Right atrium auricular region (tissue), 2 donors: Measurements from ENCODE around the gene KLC3. TPM values are rescaled to one million over a fixed set of nuclear protein-coding genes. Genes with fewer than 3 reads are reported as not detected.

ENCODE experiments used
- DNase-seq: peaks from one replicate; pipeline ENCODE4 v3.0.0-alpha.2; 2019; ENCODE audit warnings: low spot score
- H3K27ac ChIP-seq, 2 donors: fragments of 200-600 bp; sonication (generic); 1 replicate in 1 of 2; 2 replicates in 1 of 2; pipeline ENCODE4 v1.5.1; 2016 to 2019
- H3K27me3 ChIP-seq, 2 donors: fragments of 200-600 bp; sonication (generic); one replicate each; pipeline versions ENCODE4 v1.5.1 to v1.6.0; 2017 to 2019
- H3K36me3 ChIP-seq: fragments of 200-600 bp; sonication (generic); one replicate; pipeline ENCODE4 v1.5.1; 2016
- H3K4me1 ChIP-seq, 2 donors: fragments of 200-600 bp; sonication (generic); one replicate each; pipeline versions ENCODE4 v1.5.1 to v1.6.0; 2017 to 2019
- H3K4me3 ChIP-seq, 2 donors: fragments of 200-600 bp; sonication (generic); 1 replicate in 1 of 2; 2 replicates in 1 of 2; pipeline ENCODE4 v1.5.1; 2017 to 2019; ENCODE audit warnings: mild to moderate bottlenecking in 1 of 2, moderate library complexity in 1 of 2
- H3K9me3 ChIP-seq, 2 donors: fragments of 200-600 bp; sonication (generic); one replicate each; pipeline ENCODE4 v1.5.1; 2019
- CTCF ChIP-seq, 2 donors: fragments of 200-600 bp; sonication (generic); IDR thresholded peaks; one replicate each; pipeline ENCODE4 v1.5.1; 2019; ENCODE audit warnings: antibody characterized with exemption in 2 of 2
- total RNA-seq, 2 donors: library from RNA; depleted of rRNA; stranded (reverse); fragments of >200 nt; gene quantifications; one replicate each; pipeline ENCODE4 v1.1.0, GENCODE V29; 2016

Gene KLC3
- total RNA-seq, 2 donors from 2014 or later = 0.75 TPM; not detected in 1

- Histone ChIP-seq H3K36me3 (peaks cover 5% of the 10 kb centered on the region), H3K4me3 (no peak overlapping the region), H3K9me3 (no peaks in the 10 kb centered on the region), H3K27me3 (no peaks in the 10 kb centered on the region), H3K4me1 (peaks cover 0 to 13% of the 10 kb centered on the region in 2 donors), H3K27ac (no peak overlapping the region)
- no peak for DNase-seq
- TF ChIP-seq CTCF (IDR thresholded peaks at IDR 0.05) = no peak
Measured at GRCh38 chr19:45385392-45386221, 45.1 kb downstream of the KLC3 start.

- no peak overlapping the region for H3K4me3 ChIP-seq
- H3K27ac ChIP-seq = no peak overlapping the region
- TF ChIP-seq CTCF (IDR thresholded peaks at IDR 0.05) = no peak
- H3K36me3 ChIP-seq = peaks cover 42% of the 10 kb centered on the region
- no peaks in the 10 kb centered on the region for H3K27me3 ChIP-seq
- DNase-seq = no peak
- no peaks in the 10 kb centered on the region for H3K9me3 ChIP-seq
- no peaks in the 10 kb centered on the region for H3K4me1 ChIP-seq
Measured at GRCh38 chr19:45391346-45391745, 50.8 kb downstream of the KLC3 start.

GRCh38 chr19:45391871-45392665 is 51.5 kb downstream of the KLC3 start:
- Histone ChIP-seq H3K4me3 (no peak overlapping the region), H3K27ac (no peak overlapping the region), H3K9me3 (no peaks in the 10 kb centered on the region), H3K36me3 (peaks cover 46% of the 10 kb centered on the region), H3K27me3 (no peaks in the 10 kb centered on the region), H3K4me1 (no peaks in the 10 kb centered on the region)
- DNase-seq = no peak
- no peak for TF ChIP-seq CTCF (IDR thresholded peaks at IDR 0.05)

- H3K36me3 ChIP-seq = peaks cover 58% of the 10 kb centered on the region
Measured at GRCh38 chr19:45395821-45396617, 55.5 kb downstream of the KLC3 start.

More at GRCh38 chr19:45395821-45396617, 55.5 kb downstream of the KLC3 start:
- no peaks in the 10 kb centered on the region for H3K27me3 ChIP-seq
- peaks cover 0 to 15% of the 10 kb centered on the region in 2 donors for H3K4me1 ChIP-seq
- no peak for TF ChIP-seq CTCF (IDR thresholded peaks at IDR 0.05)
- H3K4me3 ChIP-seq = no peak overlapping the region
- no peak overlapping the region for H3K27ac ChIP-seq
- DNase-seq = no peak
- H3K9me3 ChIP-seq = no peaks in the 10 kb centered on the region
